GM12878 (cell line): ENCODE results near the gene SGTA. TPM values are rescaled to one million over a fixed set of nuclear protein-coding genes. Genes with fewer than 3 reads are reported as not detected.

ENCODE experiments used
- BACH1 ChIP-seq: fragments of 450-650 bp; IDR thresholded peaks from 2 replicates; pipeline ENCODE4 v1.6.1; 2017; ENCODE audit warnings: mild to moderate bottlenecking, borderline replicate concordance
- CBX3 ChIP-seq: fragments of 200-600 bp; sonication (generic); IDR thresholded peaks from 2 replicates; pipeline ENCODE4 v1.6.1; 2016; ENCODE audit warnings: low read depth, borderline replicate concordance
- CEBPZ ChIP-seq: fragments of 150-350 bp; IDR thresholded peaks from 2 replicates; pipeline ENCODE4 v1.6.1; 2016; ENCODE audit warnings: low read depth, low read length
- CUX1 ChIP-seq: IDR thresholded peaks from 2 replicates; pipeline ENCODE4 v1.6.1; 2012; ENCODE audit warnings: improper control_type of control experiment, low read depth, low read length; ENCODE audit not compliant: insufficient replicate concordance
- POU2F2 ChIP-seq: IDR thresholded peaks from 3 replicates; pipeline ENCODE4 v1.6.1; 2011; ENCODE audit warnings: low read depth, mild to moderate bottlenecking, low read length, borderline replicate concordance
- PRDM15 ChIP-seq: fragments of 450-650 bp; formaldehyde crosslinking; IDR thresholded peaks from 2 replicates; pipeline ENCODE4 v1.4.0; 2020; ENCODE audit warnings: mild to moderate bottlenecking, moderate library complexity
- RB1 ChIP-seq: fragments of 450-650 bp; formaldehyde crosslinking; IDR thresholded peaks from 2 replicates; pipeline ENCODE4 v1.6.1; 2017; ENCODE audit warnings: mild to moderate bottlenecking, borderline replicate concordance
- RELB ChIP-seq: fragments of 450-650 bp; IDR thresholded peaks from 2 replicates; pipeline ENCODE4 v1.6.1; 2017; ENCODE audit warnings: low read depth, mild to moderate bottlenecking, moderate library complexity
- ZBTB40 ChIP-seq: fragments of 450-650 bp; IDR thresholded peaks from 2 replicates; pipeline ENCODE4 v1.6.1; 2016; ENCODE audit warnings: mild to moderate bottlenecking, moderate library complexity, borderline replicate concordance
- polyA plus RNA-seq, 11 experiments: library from polyadenylated mRNA; depleted of rRNA in 4 of 11; unstranded in 6 of 11; stranded (reverse) in 5 of 11; fragments of >200 nt; fragmentation: Nextera tagmentation in 4 of 11; fragmentation: Illumina TruSeq in 1 of 11; extraction: Ambion mirVana in 4 of 11; extraction: Trizol in 1 of 11; gene quantifications; 1 replicate in 1 of 11; 2 replicates in 10 of 11; pipeline versions ENCODE4 v1.2.1 to v1.2.3, GENCODE V29; 2011 to 2016; ENCODE audit warnings: inconsistent platforms in 2 of 11, missing spikeins in 2 of 11, low read depth in 1 of 11
- total RNA-seq, 4 experiments: library from RNA; depleted of rRNA in 3 of 4; stranded (reverse); fragments of >200 nt in 3 of 4; fragmentation: Illumina TruSeq in 1 of 4; extraction: Trizol in 1 of 4; gene quantifications; 2 replicates each; pipeline versions ENCODE4 v1.2.1 to v1.2.3, GENCODE V29; 2013 to 2021

SGTA gene
- total and polyA plus RNA-seq, 10 of the 15 experiments (the other 5 are each of a cell fraction or from before 2014, with no cell fraction given): 2.0 to 102 (median 48.2) TPM

- TF ChIP-seq CUX1 (no peak), ZBTB40 (no peak), BACH1 (no peak), CEBPZ (no peak), CBX3 (no peak), RELB (no peak), RB1 (no peak), PRDM15 (CRISPR knock-in tag) (no peak), POU2F2 (no peak)
Observed at GRCh38 chr19:2805261-2805900, 22.3 kb upstream of the SGTA start (continued).
